ENCODE results near the gene STYK1.

DNA sequence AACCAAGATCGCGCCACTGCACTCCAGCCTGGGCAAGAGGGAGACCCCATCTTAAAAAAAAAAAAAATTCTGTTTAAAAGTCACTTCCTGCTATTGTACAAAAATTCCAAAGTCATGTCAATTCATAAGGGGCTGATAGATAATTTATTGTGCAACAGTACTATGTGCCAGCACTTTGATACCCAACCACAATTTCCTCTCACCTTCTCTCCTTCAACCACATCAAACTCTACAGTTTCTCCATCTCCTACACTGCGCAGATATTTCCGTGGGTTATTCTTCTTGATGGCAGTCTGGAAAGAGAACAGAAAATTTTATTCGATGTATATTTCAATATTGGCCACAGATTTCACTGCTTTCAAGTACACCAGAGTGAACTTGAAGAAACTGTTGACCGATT is 41.6 kb upstream of the STYK1 start:
- TF ChIP-seq EZH2 (IDR thresholded peaks at IDR 0.05) (no peak), EZH2phosphoT487 (IDR thresholded peaks at IDR 0.05) (no peak)
- TF ChIP-seq, protein P1, sequence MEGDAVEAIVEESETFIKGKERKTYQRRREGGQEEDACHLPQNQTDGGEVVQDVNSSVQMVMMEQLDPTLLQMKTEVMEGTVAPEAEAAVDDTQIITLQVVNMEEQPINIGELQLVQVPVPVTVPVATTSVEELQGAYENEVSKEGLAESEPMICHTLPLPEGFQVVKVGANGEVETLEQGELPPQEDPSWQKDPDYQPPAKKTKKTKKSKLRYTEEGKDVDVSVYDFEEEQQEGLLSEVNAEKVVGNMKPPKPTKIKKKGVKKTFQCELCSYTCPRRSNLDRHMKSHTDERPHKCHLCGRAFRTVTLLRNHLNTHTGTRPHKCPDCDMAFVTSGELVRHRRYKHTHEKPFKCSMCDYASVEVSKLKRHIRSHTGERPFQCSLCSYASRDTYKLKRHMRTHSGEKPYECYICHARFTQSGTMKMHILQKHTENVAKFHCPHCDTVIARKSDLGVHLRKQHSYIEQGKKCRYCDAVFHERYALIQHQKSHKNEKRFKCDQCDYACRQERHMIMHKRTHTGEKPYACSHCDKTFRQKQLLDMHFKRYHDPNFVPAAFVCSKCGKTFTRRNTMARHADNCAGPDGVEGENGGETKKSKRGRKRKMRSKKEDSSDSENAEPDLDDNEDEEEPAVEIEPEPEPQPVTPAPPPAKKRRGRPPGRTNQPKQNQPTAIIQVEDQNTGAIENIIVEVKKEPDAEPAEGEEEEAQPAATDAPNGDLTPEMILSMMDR (IDR thresholded peaks at IDR 0.05) = no peak
